ENCODE data around the gene TEAD4. TPM values are rescaled to one million over a fixed set of nuclear protein-coding genes. Genes with fewer than 3 reads are reported as not detected.

Gene TEAD4
- total and polyA plus RNA-seq, 2 experiments from 2014 or later = 68.1 to 145 TPM

- Histone ChIP-seq H3F3A (replicated peaks; ENCODE audit: low read depth) (peaks cover 27% of the 10 kb centered on the region; the same call in 1 of the 2 replicates), H3K4me2 (no peak overlapping the region), H3K27ac (ENCODE audit: low read depth) (peak overlapping the region; percentile 70; the same call in 1 of the 2 replicates), H3K4me1 (ENCODE audit: insufficient read depth) (no peaks in the 10 kb centered on the region), H3K79me2 (replicated peaks; ENCODE audit: insufficient read depth) (no peaks in the 10 kb centered on the region), H2AFZ (no peak overlapping the region), H3K27me3 (ENCODE audit: insufficient read depth) (no peaks in the 10 kb centered on the region), H3K9me2 (ENCODE audit: insufficient read depth) (no peaks in the 10 kb centered on the region), H4K20me1 (replicated peaks; ENCODE audit: insufficient read depth) (peaks cover 27% of the 10 kb centered on the region), H3K4me3 (no peak overlapping the region), H3K36me3 (ENCODE audit: insufficient read depth) (peaks cover 28% of the 10 kb centered on the region)
- ATAC-seq (no peak), DNase-seq (ENCODE audit: low spot score) (no peak)
- Mint-ChIP-seq H3K9me3 (no peaks in the 10 kb centered on the region), H3K36me3 (ENCODE audit: low read depth) (peaks cover 53% of the 10 kb centered on the region), H3K4me3 (no peak overlapping the region), H3K27ac (peak overlapping the region; percentile 71), H3K4me1 (peaks cover 16% of the 10 kb centered on the region), H3K27me3 (ENCODE audit: insufficient read depth, low read depth, poor library complexity) (peaks cover 15% of the 10 kb centered on the region)
- TF ChIP-seq, protein P1, sequence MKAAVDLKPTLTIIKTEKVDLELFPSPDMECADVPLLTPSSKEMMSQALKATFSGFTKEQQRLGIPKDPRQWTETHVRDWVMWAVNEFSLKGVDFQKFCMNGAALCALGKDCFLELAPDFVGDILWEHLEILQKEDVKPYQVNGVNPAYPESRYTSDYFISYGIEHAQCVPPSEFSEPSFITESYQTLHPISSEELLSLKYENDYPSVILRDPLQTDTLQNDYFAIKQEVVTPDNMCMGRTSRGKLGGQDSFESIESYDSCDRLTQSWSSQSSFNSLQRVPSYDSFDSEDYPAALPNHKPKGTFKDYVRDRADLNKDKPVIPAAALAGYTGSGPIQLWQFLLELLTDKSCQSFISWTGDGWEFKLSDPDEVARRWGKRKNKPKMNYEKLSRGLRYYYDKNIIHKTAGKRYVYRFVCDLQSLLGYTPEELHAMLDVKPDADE (IDR thresholded peaks at IDR 0.05) = no peak
- no peak for TF ChIP-seq ZNF331 (CRISPR knock-in tag; IDR thresholded peaks at IDR 0.05; ENCODE audit: low read depth)
Observed at GRCh38 chr12:3036901-3037600, 77.9 kb downstream of the TEAD4 start.

DNA sequence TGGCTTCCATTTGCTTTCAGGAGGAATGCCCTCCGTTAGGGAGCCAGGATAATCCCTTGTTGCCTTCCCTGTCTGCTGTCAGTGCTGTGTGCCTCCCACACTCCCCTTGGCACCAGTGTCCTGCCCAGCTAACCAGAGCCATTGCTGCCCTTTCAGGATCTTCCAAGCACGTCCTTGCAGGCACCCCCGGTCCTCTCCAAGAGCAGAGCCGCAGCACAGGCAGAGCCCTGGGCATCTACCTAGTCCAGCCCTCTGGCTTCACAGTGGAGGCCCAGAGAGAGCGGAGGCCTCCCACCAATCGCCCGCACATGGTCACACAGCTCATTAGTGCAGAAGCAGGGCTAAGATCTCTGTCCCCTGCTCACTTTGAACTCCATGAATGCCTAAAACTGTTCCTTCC lies 79.0 kb downstream of the TEAD4 start:
- Histone ChIP-seq H3K36me3 (ENCODE audit: insufficient read depth) (peaks cover 30% of the 10 kb centered on the region), H3K4me3 (no peak overlapping the region), H3K27ac (ENCODE audit: low read depth) (no peak overlapping the region), H4K20me1 (replicated peaks; ENCODE audit: insufficient read depth) (peaks cover 27% of the 10 kb centered on the region), H3K27me3 (ENCODE audit: insufficient read depth) (no peaks in the 10 kb centered on the region), H3K4me1 (ENCODE audit: insufficient read depth) (no peaks in the 10 kb centered on the region; the same call in 1 of the 2 replicates), H3K4me2 (no peak overlapping the region), H3K79me2 (replicated peaks; ENCODE audit: insufficient read depth) (no peaks in the 10 kb centered on the region), H3F3A (replicated peaks; ENCODE audit: low read depth) (peaks cover 27% of the 10 kb centered on the region; the same call in 1 of the 2 replicates), H3K9me2 (ENCODE audit: insufficient read depth) (no peaks in the 10 kb centered on the region), H2AFZ (no peak overlapping the region)
- H3K27me3 Mint-ChIP-seq (ENCODE audit: insufficient read depth, low read depth, poor library complexity) = peaks cover 16% of the 10 kb centered on the region
- H3K36me3 Mint-ChIP-seq (ENCODE audit: low read depth) = peaks cover 60% of the 10 kb centered on the region
- no peak overlapping the region for H3K4me3 Mint-ChIP-seq
- no peak for DNase-seq (ENCODE audit: low spot score)
- no peaks in the 10 kb centered on the region for H3K9me3 Mint-ChIP-seq
- no peak overlapping the region for H3K27ac Mint-ChIP-seq
- peaks cover 16% of the 10 kb centered on the region for H3K4me1 Mint-ChIP-seq
- no peak for ATAC-seq
- TF ChIP-seq ZNF331 (CRISPR knock-in tag; IDR thresholded peaks at IDR 0.05; ENCODE audit: low read depth) (no peak), STAT1 (IDR thresholded peaks at IDR 0.05; ENCODE audit: unreplicated experiment) (no peak), CREB1 (CRISPR knock-in tag; IDR thresholded peaks at IDR 0.05; ENCODE audit: low read depth) (no peak), EZH2phosphoT487 (IDR thresholded peaks at IDR 0.05; ENCODE audit: unreplicated experiment) (no peak), POLR2AphosphoS5 (IDR thresholded peaks at IDR 0.05; ENCODE audit: low read depth) (no peak), REST (IDR thresholded peaks at IDR 0.05; ENCODE audit: unreplicated experiment) (no peak), EZH2 (IDR thresholded peaks at IDR 0.05; ENCODE audit: low read depth, unreplicated experiment) (no peak), NANOG (IDR thresholded peaks at IDR 0.05; ENCODE audit: borderline replicate concordance) (no peak), JUNB (IDR thresholded peaks at IDR 0.05; ENCODE audit: unreplicated experiment) (no peak), ZNF114 (CRISPR knock-in tag; IDR thresholded peaks at IDR 0.05) (no peak)
- TF ChIP-seq, protein P2, sequence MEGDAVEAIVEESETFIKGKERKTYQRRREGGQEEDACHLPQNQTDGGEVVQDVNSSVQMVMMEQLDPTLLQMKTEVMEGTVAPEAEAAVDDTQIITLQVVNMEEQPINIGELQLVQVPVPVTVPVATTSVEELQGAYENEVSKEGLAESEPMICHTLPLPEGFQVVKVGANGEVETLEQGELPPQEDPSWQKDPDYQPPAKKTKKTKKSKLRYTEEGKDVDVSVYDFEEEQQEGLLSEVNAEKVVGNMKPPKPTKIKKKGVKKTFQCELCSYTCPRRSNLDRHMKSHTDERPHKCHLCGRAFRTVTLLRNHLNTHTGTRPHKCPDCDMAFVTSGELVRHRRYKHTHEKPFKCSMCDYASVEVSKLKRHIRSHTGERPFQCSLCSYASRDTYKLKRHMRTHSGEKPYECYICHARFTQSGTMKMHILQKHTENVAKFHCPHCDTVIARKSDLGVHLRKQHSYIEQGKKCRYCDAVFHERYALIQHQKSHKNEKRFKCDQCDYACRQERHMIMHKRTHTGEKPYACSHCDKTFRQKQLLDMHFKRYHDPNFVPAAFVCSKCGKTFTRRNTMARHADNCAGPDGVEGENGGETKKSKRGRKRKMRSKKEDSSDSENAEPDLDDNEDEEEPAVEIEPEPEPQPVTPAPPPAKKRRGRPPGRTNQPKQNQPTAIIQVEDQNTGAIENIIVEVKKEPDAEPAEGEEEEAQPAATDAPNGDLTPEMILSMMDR (conservative IDR thresholded peaks at IDR 0.05; ENCODE audit: low read depth in 2 of 2) = no peak
- TF ChIP-seq, protein P1 (IDR thresholded peaks at IDR 0.05) = no peak
